ENCODE results near the gene ESR2.

DNA sequence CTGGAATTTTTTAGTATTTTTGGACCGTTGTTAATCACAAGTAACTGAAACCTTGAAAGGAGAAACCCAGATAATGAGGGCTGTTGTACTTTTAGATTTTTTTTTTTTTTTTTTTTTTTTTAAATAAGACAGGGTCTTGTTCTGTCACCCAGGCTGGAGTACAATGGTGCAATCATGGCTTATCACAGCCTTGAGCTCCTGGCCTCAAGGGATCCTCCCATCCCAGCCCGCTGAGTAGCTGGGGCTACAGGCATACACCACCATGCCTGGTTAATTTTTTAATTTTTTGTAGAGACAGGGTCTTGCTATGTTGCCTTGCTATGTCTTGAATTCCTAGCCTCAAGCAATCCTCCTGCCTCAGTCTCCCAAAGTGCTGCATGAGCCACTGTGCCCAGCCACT lies 229.7 kb downstream of the ESR2 start:
- TF ChIP-seq, protein P1, sequence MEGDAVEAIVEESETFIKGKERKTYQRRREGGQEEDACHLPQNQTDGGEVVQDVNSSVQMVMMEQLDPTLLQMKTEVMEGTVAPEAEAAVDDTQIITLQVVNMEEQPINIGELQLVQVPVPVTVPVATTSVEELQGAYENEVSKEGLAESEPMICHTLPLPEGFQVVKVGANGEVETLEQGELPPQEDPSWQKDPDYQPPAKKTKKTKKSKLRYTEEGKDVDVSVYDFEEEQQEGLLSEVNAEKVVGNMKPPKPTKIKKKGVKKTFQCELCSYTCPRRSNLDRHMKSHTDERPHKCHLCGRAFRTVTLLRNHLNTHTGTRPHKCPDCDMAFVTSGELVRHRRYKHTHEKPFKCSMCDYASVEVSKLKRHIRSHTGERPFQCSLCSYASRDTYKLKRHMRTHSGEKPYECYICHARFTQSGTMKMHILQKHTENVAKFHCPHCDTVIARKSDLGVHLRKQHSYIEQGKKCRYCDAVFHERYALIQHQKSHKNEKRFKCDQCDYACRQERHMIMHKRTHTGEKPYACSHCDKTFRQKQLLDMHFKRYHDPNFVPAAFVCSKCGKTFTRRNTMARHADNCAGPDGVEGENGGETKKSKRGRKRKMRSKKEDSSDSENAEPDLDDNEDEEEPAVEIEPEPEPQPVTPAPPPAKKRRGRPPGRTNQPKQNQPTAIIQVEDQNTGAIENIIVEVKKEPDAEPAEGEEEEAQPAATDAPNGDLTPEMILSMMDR (IDR thresholded peaks at IDR 0.05), result no peak
- TF ChIP-seq POLR2A (IDR thresholded peaks at IDR 0.05), result no peak
